NB4 (cell line): ENCODE results near the gene KLHL10.

Source experiments
- CTCF ChIP-seq: IDR thresholded peaks from one replicate; pipeline ENCODE4 v1.5.1; 2012; ENCODE audit warnings: low read depth, low read length
- POLR2A ChIP-seq: IDR thresholded peaks from 2 replicates; pipeline ENCODE4 v1.6.1; 2011; ENCODE audit warnings: mild to moderate bottlenecking; ENCODE audit not compliant: insufficient read length; ENCODE audit errors: extremely low read depth
- TF ChIP-seq, protein P1 (sequence below): IDR thresholded peaks from 2 replicates; pipeline ENCODE4 v1.6.1; 2011; ENCODE audit warnings: low read depth, low read length

DNA sequence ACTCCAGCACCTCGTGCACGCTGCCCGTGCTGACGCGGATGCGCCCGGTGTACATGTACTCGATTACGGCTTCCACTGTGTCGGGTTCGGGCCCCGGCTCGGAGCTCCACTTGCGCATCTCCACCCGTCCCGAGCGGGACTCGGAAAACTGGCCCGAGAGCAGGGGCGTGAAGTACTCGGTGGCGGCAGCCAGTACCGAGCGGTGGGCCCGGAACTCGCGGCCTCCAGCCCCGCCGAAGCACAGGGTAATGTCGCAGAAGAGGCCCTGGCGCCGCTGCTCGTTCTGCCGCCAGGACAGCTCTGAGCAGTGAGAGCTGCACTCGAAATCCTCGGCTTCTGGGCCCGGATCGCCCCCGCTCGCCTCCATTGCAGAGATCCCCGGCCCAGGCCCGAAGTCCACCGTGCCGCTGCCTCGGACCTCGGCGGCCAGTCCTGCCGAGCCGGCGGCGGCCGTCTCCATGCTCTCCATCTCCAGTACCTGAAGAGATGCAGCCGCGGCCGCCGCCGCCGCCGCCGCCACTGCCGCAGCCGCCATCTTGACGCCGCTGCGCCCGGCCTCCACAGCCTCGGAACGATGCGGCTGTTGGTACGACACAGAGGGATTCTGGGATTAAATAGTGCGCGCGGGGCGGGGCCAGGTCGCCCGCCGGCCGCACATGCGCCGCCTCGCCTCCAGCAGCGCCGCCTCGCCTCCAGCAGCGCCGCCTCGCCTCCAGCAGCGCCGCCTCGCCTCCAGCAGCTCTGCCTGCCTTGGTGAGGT is 27.4 kb downstream of the KLHL10 start, which contains the start of gene KLHL11:
- TF ChIP-seq CTCF (no peak), POLR2A (peak; percentile 81)
- TF ChIP-seq, protein P1, sequence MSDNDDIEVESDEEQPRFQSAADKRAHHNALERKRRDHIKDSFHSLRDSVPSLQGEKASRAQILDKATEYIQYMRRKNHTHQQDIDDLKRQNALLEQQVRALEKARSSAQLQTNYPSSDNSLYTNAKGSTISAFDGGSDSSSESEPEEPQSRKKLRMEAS, result peak; percentile 80
